PC-3 (cell line): ENCODE data around the gene DAAM2.

Experiments used
- CTCF ChIP-seq: fragments of 300-600 bp; sonication (generic); conservative IDR thresholded peaks from 2 replicates; pipeline ENCODE4 v1.5.1; 2017; ENCODE audit warnings: antibody characterized with exemption, low read depth, mild to moderate bottlenecking, low read length
- EZH2 ChIP-seq: fragments of 300-600 bp; sonication (generic); IDR thresholded peaks from one replicate; pipeline ENCODE4 v1.6.1; 2017; ENCODE audit warnings: antibody characterized with exemption, mild to moderate bottlenecking, low read length; ENCODE audit not compliant: unreplicated experiment

- TF ChIP-seq CTCF = no peak
- no peak for TF ChIP-seq EZH2
Measured at GRCh38 chr6:39778581-39779255, 13.5 kb upstream of the DAAM2 start.
